Lung (tissue), 12 donors: ENCODE measurements around the gene RPL18. TPM values are rescaled to one million over a fixed set of nuclear protein-coding genes. Genes with fewer than 3 reads are reported as not detected.

Source experiments
- ATAC-seq: fragments of 200-7000 bp; cut with Tn5 transposase; one replicate; pipeline ENCODE4 v1.9.1; 2020; ENCODE audit warnings: moderate number of reproducible peaks; ENCODE audit not compliant: insufficient read depth, low FRiP score
- DNase-seq, 3 donors: peaks; one replicate each; pipeline ENCODE4 v3.0.0-alpha.2; 2013 to 2017
- H3K27ac ChIP-seq, 2 donors: one replicate each; pipeline ENCODE4 v1.5.1; 2013; ENCODE audit warnings: mild to moderate bottlenecking in 2 of 2, moderate library complexity in 2 of 2, control low read depth in 1 of 2, inconsistent platforms in 1 of 2, low read depth in 1 of 2, low read length in 1 of 2
- H3K27me3 ChIP-seq, 3 donors: one replicate each; pipeline ENCODE4 v1.5.1; 2013; ENCODE audit warnings: low read length in 2 of 3; ENCODE audit not compliant: control insufficient read depth in 3 of 3, insufficient read depth in 3 of 3
- H3K36me3 ChIP-seq, 4 donors: one replicate each; pipeline ENCODE4 v1.5.1; 2013; ENCODE audit warnings: low read length in 4 of 4, mild to moderate bottlenecking in 1 of 4, moderate library complexity in 1 of 4; ENCODE audit not compliant: control insufficient read depth in 4 of 4, insufficient read depth in 4 of 4
- H3K4me1 ChIP-seq, 5 donors: one replicate each; pipeline ENCODE4 v1.5.1; 2013; ENCODE audit warnings: low read length in 5 of 5, mild to moderate bottlenecking in 2 of 5, moderate library complexity in 1 of 5; ENCODE audit not compliant: control insufficient read depth in 5 of 5, insufficient read depth in 5 of 5
- H3K4me3 ChIP-seq: one replicate; pipeline ENCODE4 v1.5.1; 2013; ENCODE audit warnings: mild to moderate bottlenecking, control low read depth, moderate library complexity
- H3K9ac ChIP-seq, 2 donors: one replicate each; pipeline ENCODE4 v1.5.1; 2013; ENCODE audit warnings: low read length in 2 of 2, control low read depth in 1 of 2; ENCODE audit not compliant: insufficient read depth in 1 of 2
- H3K9me3 ChIP-seq, 4 donors: one replicate each; pipeline ENCODE4 v1.5.1; 2013; ENCODE audit warnings: low read length in 3 of 4, mild to moderate bottlenecking in 1 of 4, moderate library complexity in 1 of 4; ENCODE audit not compliant: control insufficient read depth in 4 of 4, insufficient read depth in 3 of 4
- CTCF ChIP-seq: IDR thresholded peaks from 2 replicates; pipeline ENCODE4 v1.5.1; 2012; ENCODE audit warnings: mild to moderate bottlenecking; ENCODE audit errors: control extremely low read depth, extremely low read depth
- WGBS, 2 donors: extraction: QIAGEN DNeasy Blood & Tissue Kit; methylation state at CpG; one replicate each; pipeline ENCODE4 v1.1.7; 2013; 5-methylcytosine and 5-hydroxymethylcytosine counted together
- polyA plus RNA-seq, 2 donors: library from polyadenylated mRNA; stranded (reverse); fragments of 200-250 nt; gene quantifications; one replicate each; pipeline ENCODE4 v1.2.1, GENCODE V29; 2013
- total RNA-seq, 2 donors: library from RNA; depleted of rRNA in 1 of 2; stranded (reverse); fragments of >200 nt in 1 of 2; gene quantifications; one replicate each; pipeline ENCODE4 v1.2.1, GENCODE V29; 2014 to 2021
- donor health status: control.
- donor health status: control.
- donor health status: Bipolar disorder and iron deficiency.
- donor health status: healthy.
- donor health status: DM: yes; HTN: yes; CAD: no.

The RPL18 gene
- total and polyA plus RNA-seq, 4 donors: 1,019 to 3,542 (median 1,407) TPM

- DNase-seq (no peak), ATAC-seq (no peak)
- Histone ChIP-seq H3K9ac (no peak overlapping the region), H3K36me3 (no peaks in the 10 kb centered on the region), H3K4me3 (no peak overlapping the region), H3K27ac (no peak overlapping the region), H3K27me3 (no peaks in the 10 kb centered on the region), H3K4me1 (peaks cover 0 to 6% (median under 1%) of the 10 kb centered on the region in 5 donors), H3K9me3 (no peaks in the 10 kb centered on the region)
- no peak for TF ChIP-seq CTCF
- WGBS, 2 donors: 94 to 97% methylated on average over 6 of the region's 6 CpGs
Observed at GRCh38 chr19:48665786-48666185, 46.8 kb upstream of the RPL18 start.

GRCh38 chr19:48664476-48664875 lies 45.5 kb upstream of the RPL18 start:
- no peaks in the 10 kb centered on the region for H3K27me3 ChIP-seq
- H3K4me1 ChIP-seq: peaks cover 0 to 7% (median 0%) of the 10 kb centered on the region in 5 donors
- ATAC-seq: no peak
- TF ChIP-seq CTCF: no peak
- no peaks in the 10 kb centered on the region for H3K9me3 ChIP-seq
- H3K4me3 ChIP-seq: no peak overlapping the region
- no peak overlapping the region for H3K9ac ChIP-seq
- 91 to 96% methylated on average over 9 to 14 of the region's 14 CpGs for WGBS, 2 donors
- H3K27ac ChIP-seq: no peak overlapping the region
- DNase-seq: no peak
- no peaks in the 10 kb centered on the region for H3K36me3 ChIP-seq

- H3K9me3 ChIP-seq: no peaks in the 10 kb centered on the region
- ATAC-seq (no peak), DNase-seq (no peak)
- H3K4me1 ChIP-seq: peaks cover 0 to 7% (median 0%) of the 10 kb centered on the region in 5 donors
- no peak overlapping the region for H3K27ac ChIP-seq
- no peak for TF ChIP-seq CTCF
- no peak overlapping the region for H3K9ac ChIP-seq
- no peaks in the 10 kb centered on the region for H3K27me3 ChIP-seq
- H3K4me3 ChIP-seq: no peak overlapping the region
- WGBS, 2 donors: 96 to 98% methylated on average over 4 of the region's 4 CpGs
- no peaks in the 10 kb centered on the region for H3K36me3 ChIP-seq
Observed at GRCh38 chr19:48663667-48664066, 44.7 kb upstream of the RPL18 start.

GRCh38 chr19:48661711-48662090 lies 42.7 kb upstream of the RPL18 start:
- no peak for TF ChIP-seq CTCF
- no peak overlapping the region for H3K9ac ChIP-seq
- H3K36me3 ChIP-seq: no peaks in the 10 kb centered on the region
- peaks cover 0 to 7% (median 0%) of the 10 kb centered on the region in 5 donors for H3K4me1 ChIP-seq
- no peak for ATAC-seq
- H3K27me3 ChIP-seq: no peaks in the 10 kb centered on the region
- no peak for DNase-seq
- no peaks in the 10 kb centered on the region for H3K9me3 ChIP-seq
- H3K4me3 ChIP-seq: no peak overlapping the region
- no peak overlapping the region for H3K27ac ChIP-seq
- 91 to 95% methylated on average over 48 to 50 of the region's 50 CpGs for WGBS, 2 donors
